GM23248 (cell line): ENCODE data around the gene ANXA3. TPM values are rescaled to one million over a fixed set of nuclear protein-coding genes. Genes with fewer than 3 reads are reported as not detected.

ENCODE experiments used
- DNase-seq: peaks from one replicate; pipeline ENCODE4 v3.0.0-alpha.2; 2015
- H2AFZ ChIP-seq: fragments of 200-600 bp; sonication (generic); 2 replicates; pipeline ENCODE4 v1.6.1; 2016; ENCODE audit warnings: antibody characterized with exemption
- H3F3A ChIP-seq: fragments of 200-600 bp; sonication (generic); 2 replicates; pipeline ENCODE4 v1.6.1; 2016; ENCODE audit warnings: mild to moderate bottlenecking, antibody characterized with exemption, mixed run types; ENCODE audit not compliant: insufficient read depth
- H3K27ac ChIP-seq: fragments of 200-600 bp; sonication (generic); 2 replicates; pipeline ENCODE4 v1.5.1; 2016; ENCODE audit warnings: mild to moderate bottlenecking
- H3K27me3 ChIP-seq: fragments of 200-600 bp; sonication (generic); replicated peaks from 2 replicates; pipeline ENCODE4 v1.6.1; 2016; ENCODE audit warnings: mild to moderate bottlenecking; ENCODE audit not compliant: insufficient read depth
- H3K36me3 ChIP-seq: fragments of 200-600 bp; sonication (generic); 2 replicates; pipeline ENCODE4 v1.6.1; 2016; ENCODE audit warnings: low read depth, mild to moderate bottlenecking
- H3K4me1 ChIP-seq: fragments of 200-600 bp; sonication (generic); 2 replicates; pipeline ENCODE4 v1.6.1; 2016; ENCODE audit warnings: mild to moderate bottlenecking; ENCODE audit not compliant: insufficient read depth
- H3K4me2 ChIP-seq: fragments of 200-600 bp; sonication (generic); one replicate; pipeline ENCODE4 v1.6.1; 2016; ENCODE audit warnings: mild to moderate bottlenecking; ENCODE audit not compliant: unreplicated experiment
- H3K4me3 ChIP-seq: fragments of 200-600 bp; sonication (generic); 2 replicates; pipeline ENCODE4 v1.5.1; 2016; ENCODE audit warnings: mild to moderate bottlenecking
- H3K79me2 ChIP-seq: fragments of 200-600 bp; sonication (generic); 2 replicates; pipeline ENCODE4 v1.6.1; 2016; ENCODE audit warnings: mild to moderate bottlenecking; ENCODE audit not compliant: insufficient read depth
- H3K9ac ChIP-seq: fragments of 200-600 bp; sonication (generic); 2 replicates; pipeline ENCODE4 v1.6.1; 2016; ENCODE audit warnings: mild to moderate bottlenecking
- H3K9me2 ChIP-seq: fragments of 200-600 bp; sonication (generic); 2 replicates; pipeline ENCODE4 v1.6.1; 2016; ENCODE audit warnings: mixed run types, mild to moderate bottlenecking, moderate library complexity; ENCODE audit not compliant: insufficient read depth
- H3K9me3 ChIP-seq: fragments of 200-600 bp; sonication (generic); one replicate; pipeline ENCODE4 v1.6.1; 2017; ENCODE audit warnings: low read depth
- H4K20me1 ChIP-seq: fragments of 200-600 bp; sonication (generic); 2 replicates; pipeline ENCODE4 v1.6.0; 2016; ENCODE audit not compliant: insufficient read depth
- EZH2 ChIP-seq: fragments of 200-600 bp; sonication (generic); IDR thresholded peaks from 2 replicates; pipeline ENCODE4 v1.6.1; 2018; ENCODE audit warnings: antibody characterized with exemption, mild to moderate bottlenecking; ENCODE audit not compliant: insufficient read depth, poor library complexity, severe bottlenecking
- EZH2phosphoT487 ChIP-seq: fragments of 200-600 bp; sonication (generic); IDR thresholded peaks from 2 replicates; pipeline ENCODE4 v1.6.1; 2018; ENCODE audit warnings: antibody characterized with exemption, moderate library complexity, mild to moderate bottlenecking, low read depth; ENCODE audit not compliant: insufficient read depth
- WGBS, 2 experiments: methylation state at CpG; one replicate each; pipeline ENCODE4 v1.1.6; 2015 to 2017; ENCODE audit warnings: low lambda C conversion rate in 2 of 2, low coverage in 1 of 2; ENCODE audit errors: missing lambda C conversion rate in 2 of 2; 5-methylcytosine and 5-hydroxymethylcytosine counted together
- in situ Hi-C: fragments of 300-500 bp; cut with MboI; formaldehyde crosslinking; loops from 2 replicates; pipeline ENCODE4 v1.15.0; 2020
- polyA plus RNA-seq: library from polyadenylated mRNA; unstranded; fragments of >200 nt; fragmentation: Nextera tagmentation; extraction: Ambion mirVana; gene quantifications from 2 replicates; pipeline ENCODE4 v1.2.1, GENCODE V29; 2016
- total RNA-seq: library from RNA; depleted of rRNA; stranded (reverse); fragments of >200 nt; shearing (Covaris generic); gene quantifications from 2 replicates; pipeline ENCODE4 v1.2.3, GENCODE V29; 2014

Gene ANXA3
- total and polyA plus RNA-seq, 2 experiments from 2014 or later = 2.8 to 3.6 TPM

DNA sequence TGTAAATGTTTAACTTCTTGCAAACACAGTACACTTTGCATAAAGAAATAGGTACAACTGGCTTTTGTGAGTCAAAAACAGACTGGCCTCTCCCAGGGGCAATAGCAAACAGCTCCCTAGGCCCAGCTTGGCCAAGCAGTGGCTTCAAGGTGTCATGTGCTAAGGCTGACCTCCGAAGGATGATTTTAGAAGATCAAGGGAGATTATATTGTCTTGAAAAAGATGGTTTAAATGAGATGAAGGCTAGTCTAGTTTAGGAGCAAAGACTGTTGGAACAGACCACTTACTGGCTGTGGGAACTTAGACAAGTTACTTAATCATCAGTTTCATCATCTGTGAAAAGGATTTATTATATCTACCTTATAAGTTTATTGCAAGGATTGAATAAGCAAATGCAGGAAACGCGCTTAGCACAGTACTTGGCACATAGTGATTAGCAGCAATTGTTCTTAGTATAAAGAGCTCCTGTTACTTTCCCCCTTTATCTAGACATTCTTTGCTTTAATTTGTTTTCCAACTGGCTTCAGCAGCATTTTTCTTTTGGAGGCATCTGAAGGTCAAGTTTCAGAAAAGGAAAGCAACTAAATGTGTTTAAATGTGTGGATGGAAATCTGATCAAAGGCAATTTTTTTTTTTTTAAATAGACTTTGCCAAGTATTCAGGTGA lies 17.2 kb downstream of the ANXA3 start:
- H3K4me1 ChIP-seq = peaks cover 62% of the 10 kb centered on the region
- peak; percentile 50 for DNase-seq
- peaks cover 35% of the 10 kb centered on the region for H3F3A ChIP-seq
- H3K27ac ChIP-seq = peak overlapping the region; percentile 69
- no peaks in the 10 kb centered on the region for H3K9me3 ChIP-seq
- no peaks in the 10 kb centered on the region for H4K20me1 ChIP-seq
- H3K9ac ChIP-seq = 0 out of 2 replicates have a peak overlapping the region, but pooled peaks have one; percentile 9
- no peaks in the 10 kb centered on the region for H3K36me3 ChIP-seq
- no peaks in the 10 kb centered on the region for H3K9me2 ChIP-seq
- TF ChIP-seq EZH2 = no peak
- TF ChIP-seq EZH2phosphoT487 = no peak
- no peaks in the 10 kb centered on the region for H3K79me2 ChIP-seq
- in situ Hi-C loops = no loop called here
- peak overlapping the region; percentile 74 for H3K4me2 ChIP-seq
- no peaks in the 10 kb centered on the region for H3K27me3 ChIP-seq
- H2AFZ ChIP-seq = no peak overlapping the region
- 31 to 46% methylated on average over 3 of the region's 3 CpGs for WGBS, 2 experiments
- H3K4me3 ChIP-seq = peak overlapping the region; percentile 45

DNA sequence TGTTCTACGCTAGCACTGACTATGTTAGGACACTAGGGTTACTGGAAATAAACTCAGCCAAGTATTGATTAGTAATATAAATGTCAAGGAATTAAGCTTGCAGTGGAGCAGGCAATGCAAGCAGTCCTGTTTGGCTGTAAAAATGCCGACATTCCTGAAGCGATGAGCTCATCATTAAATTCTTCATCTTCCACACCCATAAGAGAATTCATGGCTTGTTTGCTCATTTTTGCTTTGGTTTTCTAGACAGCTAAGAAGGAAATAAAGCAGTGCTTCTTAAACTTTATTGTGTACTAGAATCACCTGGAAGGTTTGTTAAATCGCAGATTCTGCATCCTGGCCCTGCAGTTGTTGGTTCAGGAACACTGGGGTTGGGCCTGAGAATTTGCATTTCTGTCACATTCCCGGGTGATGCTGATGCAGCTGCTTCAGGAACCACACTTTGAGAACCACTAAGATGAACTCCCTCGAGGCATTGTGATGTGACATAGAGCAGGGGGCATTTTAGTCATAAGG lies 17.8 kb downstream of the ANXA3 start:
- no peaks in the 10 kb centered on the region for H3K79me2 ChIP-seq
- H3K4me2 ChIP-seq = peak overlapping the region; percentile 74
- H2AFZ ChIP-seq = peak overlapping the region; percentile 42; the same call in 1 of the 2 replicates
- H3K9me2 ChIP-seq = no peaks in the 10 kb centered on the region
- H3K36me3 ChIP-seq = no peaks in the 10 kb centered on the region
- H3K4me3 ChIP-seq = peak overlapping the region; percentile 45
- 0 out of 2 replicates have a peak overlapping the region, but pooled peaks have one; percentile 9 for H3K9ac ChIP-seq
- TF ChIP-seq EZH2 (no peak), EZH2phosphoT487 (no peak)
- DNase-seq = peak; percentile 86
- no peaks in the 10 kb centered on the region for H3K27me3 ChIP-seq
- in situ Hi-C loops = no loop called here
- H4K20me1 ChIP-seq = no peaks in the 10 kb centered on the region
- H3K27ac ChIP-seq = peak overlapping the region; percentile 69
- peaks cover 59% of the 10 kb centered on the region for H3K4me1 ChIP-seq
- H3F3A ChIP-seq = peaks cover 35% of the 10 kb centered on the region
- 9 to 10% methylated on average over 6 of the region's 6 CpGs for WGBS, 2 experiments
- H3K9me3 ChIP-seq = no peaks in the 10 kb centered on the region

- in situ Hi-C loops = no loop called here
- H4K20me1 ChIP-seq = no peaks in the 10 kb centered on the region
- peaks cover 54% of the 10 kb centered on the region for H3K4me1 ChIP-seq
- peak; percentile 23 for DNase-seq
- TF ChIP-seq EZH2phosphoT487 = no peak
- no peak for TF ChIP-seq EZH2
- H3K9me3 ChIP-seq = no peaks in the 10 kb centered on the region
- 53 to 57% methylated on average over 2 of the region's 2 CpGs for WGBS, 2 experiments
- no peak overlapping the region for H2AFZ ChIP-seq
- H3K36me3 ChIP-seq = no peaks in the 10 kb centered on the region
- no peak overlapping the region for H3K9ac ChIP-seq
- H3K4me3 ChIP-seq = no peak overlapping the region
- peaks cover 35% of the 10 kb centered on the region for H3F3A ChIP-seq
- H3K27me3 ChIP-seq = no peaks in the 10 kb centered on the region
- peak overlapping the region; percentile 74 for H3K4me2 ChIP-seq
- peak overlapping the region; percentile 69 for H3K27ac ChIP-seq
- no peaks in the 10 kb centered on the region for H3K79me2 ChIP-seq
- no peaks in the 10 kb centered on the region for H3K9me2 ChIP-seq
Observed at GRCh38 chr4:78570117-78570516, 18.5 kb downstream of the ANXA3 start.

DNA sequence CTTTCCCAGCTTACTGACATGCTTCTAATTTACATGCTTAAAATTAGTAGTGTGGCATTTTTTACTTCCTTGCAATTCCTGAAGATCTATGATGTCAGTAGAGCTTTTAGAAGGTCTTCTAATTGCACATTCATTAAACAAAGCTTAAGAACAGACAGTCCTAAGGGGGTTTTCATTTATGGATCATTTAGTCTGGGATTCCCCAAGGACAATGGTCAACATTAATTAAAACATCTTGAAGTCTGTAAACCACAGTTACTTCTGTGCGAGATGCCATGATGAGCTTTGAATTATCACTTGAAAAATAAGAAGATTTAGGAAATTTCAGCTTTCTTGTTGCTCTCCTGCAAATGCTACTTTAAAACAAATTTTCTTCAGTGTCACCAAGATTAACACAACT lies 20.2 kb downstream of the ANXA3 start:
- no peak overlapping the region for H3K4me3 ChIP-seq
- H3K9me2 ChIP-seq = no peaks in the 10 kb centered on the region
- no peaks in the 10 kb centered on the region for H3K79me2 ChIP-seq
- TF ChIP-seq EZH2 (no peak), EZH2phosphoT487 (no peak)
- H3F3A ChIP-seq = peaks cover 28% of the 10 kb centered on the region
- in situ Hi-C loops = no loop called here
- no peaks in the 10 kb centered on the region for H3K9me3 ChIP-seq
- no peak overlapping the region for H2AFZ ChIP-seq
- H3K4me2 ChIP-seq = no peak overlapping the region
- WGBS, 2 experiments = 66 to 70% methylated on average over 1 of the region's 1 CpG
- no peaks in the 10 kb centered on the region for H3K27me3 ChIP-seq
- no peak for DNase-seq
- H3K4me1 ChIP-seq = peaks cover 38% of the 10 kb centered on the region
- no peaks in the 10 kb centered on the region for H4K20me1 ChIP-seq
- no peak overlapping the region for H3K9ac ChIP-seq
- no peak overlapping the region for H3K27ac ChIP-seq
- no peaks in the 10 kb centered on the region for H3K36me3 ChIP-seq
